ENCODE data around the gene STOM. TPM values are rescaled to one million over a fixed set of nuclear protein-coding genes. Genes with fewer than 3 reads are reported as not detected.

STOM gene
- total RNA-seq, 1 donor from 2014 or later, result 16.1 TPM

DNA sequence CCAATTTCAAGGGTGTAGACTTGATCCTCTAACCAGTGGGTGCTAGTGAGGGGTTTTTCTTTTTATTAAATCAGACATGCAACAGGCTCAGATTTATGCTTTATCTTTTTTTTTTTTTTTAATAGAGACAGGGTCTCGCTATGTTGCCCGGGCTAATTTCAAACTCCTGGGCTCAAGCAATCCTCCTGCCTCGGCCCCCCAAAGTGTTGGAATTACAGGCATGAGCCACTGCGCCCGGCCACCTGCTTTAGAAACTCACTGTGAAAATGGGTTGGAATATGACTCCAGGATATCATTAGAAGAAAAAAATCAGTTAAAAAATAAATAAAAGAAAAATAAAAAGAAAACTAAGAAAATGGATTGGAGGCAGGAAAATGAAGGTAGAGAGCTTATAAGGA is 50.7 kb downstream of the STOM start:
- Mint-ChIP-seq H3K36me3 (ENCODE audit: low read depth, unreplicated experiment) (peaks cover 27% of the 10 kb centered on the region), H3K27me3 (ENCODE audit: unreplicated experiment) (no peaks in the 10 kb centered on the region), H3K27ac (ENCODE audit: unreplicated experiment) (no peak overlapping the region), H3K4me1 (ENCODE audit: unreplicated experiment) (no peaks in the 10 kb centered on the region), H3K4me3 (ENCODE audit: unreplicated experiment) (no peak overlapping the region), H3K9me3 (ENCODE audit: unreplicated experiment) (no peaks in the 10 kb centered on the region)
- TF ChIP-seq, protein P1, sequence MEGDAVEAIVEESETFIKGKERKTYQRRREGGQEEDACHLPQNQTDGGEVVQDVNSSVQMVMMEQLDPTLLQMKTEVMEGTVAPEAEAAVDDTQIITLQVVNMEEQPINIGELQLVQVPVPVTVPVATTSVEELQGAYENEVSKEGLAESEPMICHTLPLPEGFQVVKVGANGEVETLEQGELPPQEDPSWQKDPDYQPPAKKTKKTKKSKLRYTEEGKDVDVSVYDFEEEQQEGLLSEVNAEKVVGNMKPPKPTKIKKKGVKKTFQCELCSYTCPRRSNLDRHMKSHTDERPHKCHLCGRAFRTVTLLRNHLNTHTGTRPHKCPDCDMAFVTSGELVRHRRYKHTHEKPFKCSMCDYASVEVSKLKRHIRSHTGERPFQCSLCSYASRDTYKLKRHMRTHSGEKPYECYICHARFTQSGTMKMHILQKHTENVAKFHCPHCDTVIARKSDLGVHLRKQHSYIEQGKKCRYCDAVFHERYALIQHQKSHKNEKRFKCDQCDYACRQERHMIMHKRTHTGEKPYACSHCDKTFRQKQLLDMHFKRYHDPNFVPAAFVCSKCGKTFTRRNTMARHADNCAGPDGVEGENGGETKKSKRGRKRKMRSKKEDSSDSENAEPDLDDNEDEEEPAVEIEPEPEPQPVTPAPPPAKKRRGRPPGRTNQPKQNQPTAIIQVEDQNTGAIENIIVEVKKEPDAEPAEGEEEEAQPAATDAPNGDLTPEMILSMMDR (IDR thresholded peaks at IDR 0.05; ENCODE audit: unreplicated experiment), result no peak
- no peak for DNase-seq (ENCODE audit: low spot score)

DNA sequence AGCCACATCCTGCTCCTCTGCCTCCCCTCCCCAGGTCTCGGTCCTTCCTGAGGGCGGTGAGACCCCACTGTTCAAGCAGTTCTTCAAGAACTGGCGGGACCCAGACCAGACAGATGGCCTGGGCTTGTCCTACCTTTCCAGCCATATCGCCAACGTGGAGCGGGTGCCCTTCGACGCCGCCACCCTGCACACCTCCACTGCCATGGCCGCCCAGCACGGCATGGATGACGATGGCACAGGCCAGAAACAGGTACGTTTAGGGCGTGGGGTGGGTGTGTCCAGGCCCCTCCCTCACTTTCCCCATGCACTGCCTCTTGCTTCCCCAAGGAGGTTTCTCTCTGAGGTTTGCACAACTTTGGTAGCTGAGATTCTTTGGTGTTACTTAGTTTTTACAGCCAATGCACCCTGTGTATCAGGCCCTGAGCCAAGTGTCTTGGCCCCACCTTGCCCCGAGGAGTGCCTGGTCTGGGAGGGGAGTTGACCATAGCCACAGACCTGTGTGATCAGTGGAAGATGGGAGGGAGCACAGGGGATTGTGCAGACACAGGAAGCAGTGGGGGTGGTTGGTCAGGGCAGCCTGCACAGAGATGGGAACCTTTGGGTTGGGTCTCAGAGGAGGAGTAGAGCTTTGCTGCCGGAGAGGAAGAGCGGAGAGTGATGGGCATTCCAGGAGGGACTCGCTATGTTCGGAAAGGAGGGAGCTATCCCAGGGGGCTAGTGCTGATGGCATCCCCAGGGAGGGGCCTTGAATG is 51.2 kb downstream of the STOM start:
- Mint-ChIP-seq H3K4me3 (ENCODE audit: unreplicated experiment) (no peak overlapping the region), H3K9me3 (ENCODE audit: unreplicated experiment) (no peaks in the 10 kb centered on the region), H3K27me3 (ENCODE audit: unreplicated experiment) (no peaks in the 10 kb centered on the region), H3K36me3 (ENCODE audit: low read depth, unreplicated experiment) (peaks cover 27% of the 10 kb centered on the region), H3K4me1 (ENCODE audit: unreplicated experiment) (no peaks in the 10 kb centered on the region), H3K27ac (ENCODE audit: unreplicated experiment) (no peak overlapping the region)
- TF ChIP-seq, protein P1 (IDR thresholded peaks at IDR 0.05; ENCODE audit: unreplicated experiment), result no peak
- DNase-seq (ENCODE audit: low spot score), result no peak

DNA sequence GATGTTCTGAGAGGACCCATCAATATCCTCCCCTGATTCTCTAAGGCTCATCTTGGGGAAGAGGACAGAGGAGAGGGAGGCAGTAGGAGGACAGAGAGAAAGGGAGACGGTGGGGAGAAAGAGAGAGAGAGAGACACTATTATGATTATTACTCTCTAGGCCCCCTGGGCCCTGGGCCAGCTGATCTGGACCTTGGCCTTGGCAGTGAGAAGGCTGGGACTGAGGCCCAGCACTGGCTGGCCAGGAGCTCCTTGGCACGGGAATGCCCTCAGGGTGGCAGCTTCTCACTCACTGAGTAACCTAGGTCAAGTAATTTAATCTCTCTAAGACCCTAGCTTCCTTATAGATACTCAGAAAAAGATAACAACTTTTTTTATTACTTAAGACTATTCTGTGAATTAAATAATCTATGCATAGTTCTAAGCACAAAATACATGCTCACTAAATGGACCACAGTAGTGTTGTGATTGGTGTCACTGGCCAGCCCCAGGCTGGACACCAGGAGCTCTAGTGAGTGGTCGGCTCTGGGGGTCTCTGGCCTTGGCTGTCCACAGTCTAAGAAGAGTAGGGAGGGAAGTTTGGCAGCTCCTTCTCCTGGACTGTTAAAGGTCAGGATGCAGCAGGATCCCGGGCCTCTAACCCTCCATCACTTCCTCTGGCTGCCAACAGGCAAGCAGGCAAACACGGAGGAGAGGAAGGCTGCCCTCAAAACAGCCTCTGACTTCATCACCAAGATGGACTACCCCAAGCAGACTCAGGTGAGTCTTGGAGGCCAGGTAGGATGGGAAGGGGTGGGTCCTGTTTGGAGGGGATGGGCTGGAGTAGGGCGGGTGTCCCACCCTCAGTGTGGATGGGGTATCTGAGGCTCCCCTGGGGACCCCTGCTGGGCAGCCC is 52.1 kb downstream of the STOM start:
- no peaks in the 10 kb centered on the region for H3K27me3 Mint-ChIP-seq (ENCODE audit: unreplicated experiment)
- no peaks in the 10 kb centered on the region for H3K9me3 Mint-ChIP-seq (ENCODE audit: unreplicated experiment)
- TF ChIP-seq, protein P1 (IDR thresholded peaks at IDR 0.05; ENCODE audit: unreplicated experiment), result no peak
- no peaks in the 10 kb centered on the region for H3K4me1 Mint-ChIP-seq (ENCODE audit: unreplicated experiment)
- H3K27ac Mint-ChIP-seq (ENCODE audit: unreplicated experiment), result no peak overlapping the region
- H3K36me3 Mint-ChIP-seq (ENCODE audit: low read depth, unreplicated experiment), result peaks cover 27% of the 10 kb centered on the region
- peak overlapping the region; percentile 65 for H3K4me3 Mint-ChIP-seq (ENCODE audit: unreplicated experiment)
- DNase-seq (ENCODE audit: low spot score), result no peak

DNA sequence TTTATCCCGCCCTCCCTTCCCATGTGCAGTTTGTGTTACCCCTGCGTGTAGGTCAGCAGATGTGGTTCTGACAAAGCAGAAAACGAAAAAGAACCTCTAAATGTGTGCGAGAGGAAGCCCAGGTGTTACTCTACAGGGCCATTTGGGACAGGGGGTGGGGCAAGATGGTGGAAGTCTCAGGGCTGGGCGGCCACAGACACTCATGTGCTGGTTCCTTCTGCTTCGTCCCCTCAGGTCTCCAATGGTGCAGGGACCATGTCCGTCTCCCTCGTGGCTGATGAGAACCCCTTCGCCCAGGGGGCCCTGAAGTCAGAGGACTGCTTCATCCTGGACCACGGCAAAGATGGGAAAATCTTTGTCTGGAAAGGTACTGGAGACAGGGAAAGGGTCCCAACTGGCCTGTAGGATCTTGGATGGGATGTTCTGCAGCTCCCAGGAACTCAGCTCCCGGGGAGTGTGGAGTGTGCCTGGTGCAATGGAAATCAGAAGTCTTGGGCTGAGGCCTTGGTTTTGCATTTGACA is 53.1 kb downstream of the STOM start:
- H3K4me3 Mint-ChIP-seq (ENCODE audit: unreplicated experiment), result peak overlapping the region; percentile 65
- H3K4me1 Mint-ChIP-seq (ENCODE audit: unreplicated experiment), result no peaks in the 10 kb centered on the region
- H3K36me3 Mint-ChIP-seq (ENCODE audit: low read depth, unreplicated experiment), result peaks cover 20% of the 10 kb centered on the region
- no peaks in the 10 kb centered on the region for H3K9me3 Mint-ChIP-seq (ENCODE audit: unreplicated experiment)
- TF ChIP-seq, protein P1 (IDR thresholded peaks at IDR 0.05; ENCODE audit: unreplicated experiment), result no peak
- no peak for DNase-seq (ENCODE audit: low spot score)
- no peak overlapping the region for H3K27ac Mint-ChIP-seq (ENCODE audit: unreplicated experiment)
- H3K27me3 Mint-ChIP-seq (ENCODE audit: unreplicated experiment), result no peaks in the 10 kb centered on the region
